ENCODE measurements around the gene SPSB4.
"Not testable (repeated sequence)": the region's sequence is repeated elsewhere in the genome, so short reads cannot be mapped to it uniquely, and the experiment has no call there.

SPSB4 gene

DNA sequence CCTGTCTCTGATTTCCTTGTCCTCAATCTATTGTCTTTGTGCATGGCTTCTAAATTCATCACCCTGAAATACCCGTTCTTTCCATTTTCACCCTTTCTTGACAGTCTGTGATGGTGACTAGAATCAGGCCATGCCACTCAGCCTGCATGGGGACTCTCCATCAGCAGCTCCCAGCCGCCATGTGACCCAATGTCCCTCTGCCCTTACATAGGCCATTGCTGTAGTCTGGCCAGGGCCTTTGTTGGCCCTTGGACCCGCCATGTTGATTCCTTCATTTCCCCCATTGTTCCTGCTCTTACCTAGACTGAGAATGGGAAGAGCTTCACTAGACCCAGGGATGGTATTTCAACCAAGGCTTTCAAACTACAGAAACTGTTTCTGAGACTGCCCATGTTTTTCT, 45.8 kb downstream of the SPSB4 start:
- no peak for DNase-seq

DNA sequence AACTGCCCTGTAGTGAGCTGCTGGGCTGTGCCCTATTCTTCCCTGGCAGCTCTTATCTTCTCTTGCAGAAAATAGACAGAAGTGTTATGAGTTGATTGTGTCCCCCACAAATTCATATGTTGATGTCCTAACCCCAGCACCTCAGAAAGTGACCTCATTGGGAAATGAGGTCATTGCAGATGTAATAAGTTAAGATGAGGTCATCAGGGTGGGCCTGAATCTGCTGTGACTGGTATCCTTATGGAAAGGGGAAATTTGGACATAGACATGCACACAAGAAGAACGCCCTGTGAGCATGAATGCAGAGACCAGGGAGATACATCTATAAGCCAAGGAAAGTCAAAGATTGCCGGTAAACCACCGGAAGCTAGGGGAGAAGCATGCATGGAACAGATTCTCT, 49.0 kb downstream of the SPSB4 start:
- DNase-seq, result no peak

DNA sequence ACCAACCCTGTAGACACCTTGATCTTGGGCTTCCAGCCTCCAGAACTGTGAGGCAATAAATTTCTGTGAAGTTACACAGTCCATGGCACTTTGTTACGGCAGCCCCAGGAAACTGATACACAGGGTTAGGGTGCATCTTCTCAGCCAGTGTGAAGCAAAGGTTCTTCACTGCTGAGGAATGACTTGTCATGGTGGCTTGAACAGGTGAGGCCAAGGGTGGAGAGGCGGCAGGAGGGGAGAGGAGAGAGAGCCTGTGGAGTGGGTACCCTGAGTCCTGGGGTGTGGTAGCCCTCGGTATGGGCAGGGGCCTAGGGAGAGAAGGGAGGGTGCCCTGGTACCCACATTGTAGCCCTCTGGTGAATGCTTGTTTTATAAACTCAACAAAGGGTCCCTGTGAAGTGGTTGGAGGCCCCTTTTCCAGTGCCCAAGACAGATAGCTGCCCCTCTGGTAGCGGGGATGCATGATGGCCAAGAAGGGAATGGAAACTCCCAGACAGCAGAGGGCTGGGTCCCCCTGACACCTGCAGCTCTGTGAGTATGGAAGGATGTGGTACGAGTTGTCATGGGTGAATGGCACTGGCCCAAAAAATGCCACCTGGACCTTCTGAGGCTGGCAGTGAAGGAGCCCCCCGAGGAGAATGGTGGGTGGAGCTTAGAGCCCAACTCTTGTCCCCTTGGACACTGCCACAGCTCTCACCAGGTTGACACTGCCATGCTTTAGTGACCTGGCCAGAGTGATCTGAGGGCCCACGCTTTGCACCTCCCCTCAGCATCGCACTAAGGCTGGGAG, 49.6 kb downstream of the SPSB4 start:
- no peak for DNase-seq

DNA sequence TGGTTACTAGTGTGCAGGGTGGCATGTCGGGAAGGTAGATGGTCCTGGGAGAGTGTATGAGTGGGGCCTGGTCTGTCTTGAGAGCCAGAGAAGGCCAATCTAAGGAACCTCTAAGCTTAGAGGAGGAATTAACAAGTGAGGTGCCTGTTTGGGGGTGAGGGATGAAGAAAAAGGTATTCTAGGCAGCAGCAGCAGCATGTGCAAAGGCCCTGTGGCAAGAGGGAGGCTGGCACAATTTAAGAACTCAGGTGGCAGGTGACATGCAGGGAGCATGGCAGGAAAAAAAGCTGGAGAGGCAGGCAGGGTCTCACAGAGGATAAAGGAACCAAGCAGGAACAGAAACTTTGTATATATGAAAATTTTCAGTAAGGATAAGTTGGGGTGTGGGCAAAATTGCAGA, 51.2 kb downstream of the SPSB4 start:
- DNase-seq, result no peak

DNA sequence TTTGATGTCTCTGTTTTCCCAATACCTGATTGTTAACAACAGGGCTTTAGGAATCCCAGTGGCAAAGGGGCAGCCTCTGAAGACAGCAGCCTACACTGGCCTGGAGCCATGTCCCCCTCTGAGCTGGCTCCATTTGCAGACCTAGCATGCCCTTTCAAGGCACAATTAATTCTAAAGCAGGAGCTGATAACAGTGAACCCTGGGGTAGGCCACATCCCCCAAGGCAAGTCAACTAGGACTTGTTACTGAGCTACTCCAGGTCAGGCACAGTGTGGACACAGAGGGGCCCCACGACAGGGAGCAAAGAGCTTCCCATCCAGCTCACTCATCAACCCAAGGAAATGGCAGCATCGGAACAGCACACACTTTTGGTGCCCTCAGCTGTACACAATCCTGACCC, 51.9 kb downstream of the SPSB4 start:
- no peak for DNase-seq

DNA sequence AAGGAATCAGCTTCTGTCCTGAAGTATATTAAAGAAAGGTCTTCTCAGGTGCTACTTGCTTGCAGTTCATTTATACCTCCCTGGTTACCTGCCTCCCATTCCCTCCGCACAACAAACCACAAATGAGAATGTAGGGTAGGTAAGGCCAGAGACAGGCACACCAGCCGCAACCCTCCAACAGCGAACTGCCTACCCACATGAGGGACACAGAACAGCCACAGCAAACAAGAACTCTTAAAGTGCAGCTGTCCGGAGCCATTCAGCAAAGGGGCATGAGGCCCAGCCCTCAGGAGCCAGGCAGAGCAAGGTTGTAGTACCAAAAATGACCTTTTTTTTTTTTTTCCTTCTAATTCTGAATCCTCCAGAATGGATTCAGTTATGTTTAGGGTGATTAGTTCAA, 52.4 kb downstream of the SPSB4 start:
- DNase-seq, result no peak

DNA sequence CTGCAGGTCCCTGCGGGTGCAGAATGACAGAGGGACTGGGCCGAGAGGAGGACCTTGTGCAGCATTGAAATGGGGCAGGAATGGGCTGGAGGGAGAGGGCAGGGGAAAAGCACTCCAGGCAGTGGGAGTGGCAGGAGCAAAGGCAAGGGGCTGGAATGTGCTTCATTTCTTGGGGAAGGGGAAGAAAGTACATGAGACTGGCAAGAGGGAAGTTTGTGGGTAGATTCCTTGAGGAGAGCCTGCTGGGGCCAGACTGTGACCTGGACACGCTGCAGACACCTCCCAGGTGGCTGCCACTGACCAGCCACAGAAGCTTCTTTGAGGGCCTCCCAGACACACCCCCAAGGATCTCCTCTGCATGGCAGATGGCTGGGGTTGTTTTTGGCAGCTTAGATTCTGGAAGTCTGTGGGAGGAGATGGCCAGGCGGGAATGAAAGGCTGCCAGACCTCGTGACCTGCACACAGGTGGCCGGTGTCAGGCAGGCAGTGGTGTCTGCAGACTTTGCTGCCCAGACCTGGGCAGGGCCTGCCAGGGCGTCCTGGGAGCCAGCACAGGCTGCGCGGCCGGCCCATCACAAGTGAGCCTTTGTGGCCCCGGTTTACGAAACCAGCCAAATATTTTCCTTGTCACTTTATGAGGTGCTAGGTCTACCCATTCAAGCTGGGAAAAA, 53.1 kb downstream of the SPSB4 start:
- no peak for DNase-seq

DNA sequence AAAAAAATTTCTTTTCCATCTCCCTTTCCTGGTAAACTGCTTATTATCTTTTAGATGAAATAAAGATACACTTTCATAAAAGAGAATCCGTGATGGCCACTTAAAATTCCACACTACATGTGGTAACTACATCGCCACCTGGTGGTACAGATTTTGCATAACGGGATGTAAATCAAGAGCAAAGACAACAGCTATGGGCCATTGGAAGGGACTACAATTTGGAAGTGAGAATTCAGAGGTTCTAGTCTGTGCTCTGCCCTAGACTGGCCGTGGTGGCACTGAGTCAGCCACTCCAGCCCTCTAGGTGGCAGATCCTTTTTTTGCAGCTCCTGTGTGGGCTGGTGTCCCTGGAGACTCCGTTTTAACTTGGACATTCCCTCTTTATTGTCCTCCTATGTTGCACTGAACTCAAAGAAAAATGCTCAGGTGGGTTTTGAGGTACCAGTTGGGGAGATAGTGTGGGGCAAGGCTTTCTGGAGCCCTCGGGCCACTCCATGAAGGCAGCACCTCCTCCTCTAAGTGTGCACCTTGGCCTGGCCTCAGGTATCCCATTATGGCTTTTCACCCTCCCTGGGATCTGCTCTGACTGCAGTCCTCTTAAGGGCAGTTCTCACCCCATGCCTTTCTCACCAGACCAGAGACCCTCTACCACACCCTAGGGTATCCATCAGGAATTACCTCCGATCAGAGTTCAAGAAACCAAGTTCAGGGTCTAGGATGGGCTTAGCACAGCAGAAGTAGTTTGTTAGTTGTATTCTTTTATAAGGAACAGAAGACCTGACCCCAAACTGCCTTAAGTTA, 54.9 kb downstream of the SPSB4 start:
- peak; percentile 75 for DNase-seq

DNA sequence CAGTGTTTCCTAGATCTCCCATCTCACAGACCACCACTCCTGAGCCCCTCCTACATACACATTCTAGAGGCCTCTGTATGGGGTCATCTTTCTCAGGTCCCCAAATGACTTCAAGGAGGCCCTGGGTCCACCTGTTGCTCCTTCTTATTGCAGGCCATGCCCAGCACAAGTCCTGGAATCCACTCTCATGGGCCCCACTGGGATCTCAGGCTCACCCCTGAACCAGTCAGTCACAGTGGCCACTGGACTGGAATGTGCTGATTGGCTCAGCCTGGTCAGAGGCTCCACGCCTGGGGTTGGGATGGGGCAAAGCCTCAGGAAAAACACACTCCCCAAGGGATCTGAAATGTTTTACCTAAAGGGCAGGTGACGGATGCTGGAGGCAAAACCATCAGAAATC, 55.7 kb downstream of the SPSB4 start:
- no peak for DNase-seq

DNA sequence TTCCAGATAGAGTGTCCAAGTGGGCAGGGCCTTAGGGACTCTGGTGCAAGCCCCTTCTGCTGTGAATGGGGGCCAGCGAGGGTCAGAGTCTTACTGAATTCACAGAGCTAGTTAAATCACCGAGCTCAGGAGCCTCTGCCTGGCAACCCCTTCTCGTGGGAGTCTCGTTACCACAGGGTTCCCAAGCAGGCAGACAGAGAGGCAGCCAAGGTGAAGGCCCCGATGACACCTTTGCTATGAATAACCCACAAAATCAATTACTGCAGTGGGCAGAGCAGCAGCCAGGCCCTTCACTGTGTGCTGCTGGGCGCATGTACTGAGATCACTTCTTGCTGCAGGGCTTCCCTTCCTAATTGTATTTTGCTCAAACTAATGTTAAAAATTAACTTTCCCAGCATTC, 56.9 kb downstream of the SPSB4 start:
- no peak for DNase-seq

DNA sequence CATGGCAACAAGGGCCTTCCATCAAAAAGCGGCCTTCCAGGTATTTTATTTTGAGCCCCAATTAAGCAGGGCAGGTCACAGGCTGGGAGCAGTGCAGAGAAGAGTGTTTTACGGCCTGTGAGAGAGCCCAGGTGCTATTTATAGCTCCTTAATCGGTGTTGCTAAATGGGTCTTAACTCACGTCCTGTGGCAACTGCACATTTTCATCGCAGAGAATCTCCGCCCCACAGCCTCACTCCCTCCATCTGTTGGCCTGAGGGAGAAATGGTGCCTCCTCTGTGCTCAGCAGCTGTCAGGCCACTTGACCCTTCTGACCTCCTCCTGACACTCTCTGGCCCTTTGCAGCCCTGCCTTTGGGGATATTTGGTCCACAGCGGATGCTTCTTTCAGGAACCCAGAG, 58.6 kb downstream of the SPSB4 start:
- DNase-seq, result no peak

DNA sequence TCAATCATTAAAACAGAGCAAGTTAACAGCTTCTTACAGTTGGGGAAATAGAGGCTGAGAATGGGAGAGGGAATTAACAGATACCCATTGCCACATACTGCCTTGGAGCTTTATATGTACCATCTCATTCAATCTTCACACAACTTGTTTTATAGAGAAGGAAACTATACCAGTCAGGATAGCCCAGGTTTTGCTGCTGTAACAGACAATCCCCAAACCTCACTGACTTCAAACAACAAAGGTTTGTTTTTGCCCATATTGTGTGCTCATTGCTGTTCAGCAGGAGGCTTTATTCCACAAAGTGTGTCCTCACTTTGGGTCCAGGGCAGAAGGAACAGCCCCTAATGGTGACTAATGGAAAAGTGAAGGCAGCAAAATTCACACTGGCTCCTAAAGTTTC, 59.2 kb downstream of the SPSB4 start:
- no peak for DNase-seq

DNA sequence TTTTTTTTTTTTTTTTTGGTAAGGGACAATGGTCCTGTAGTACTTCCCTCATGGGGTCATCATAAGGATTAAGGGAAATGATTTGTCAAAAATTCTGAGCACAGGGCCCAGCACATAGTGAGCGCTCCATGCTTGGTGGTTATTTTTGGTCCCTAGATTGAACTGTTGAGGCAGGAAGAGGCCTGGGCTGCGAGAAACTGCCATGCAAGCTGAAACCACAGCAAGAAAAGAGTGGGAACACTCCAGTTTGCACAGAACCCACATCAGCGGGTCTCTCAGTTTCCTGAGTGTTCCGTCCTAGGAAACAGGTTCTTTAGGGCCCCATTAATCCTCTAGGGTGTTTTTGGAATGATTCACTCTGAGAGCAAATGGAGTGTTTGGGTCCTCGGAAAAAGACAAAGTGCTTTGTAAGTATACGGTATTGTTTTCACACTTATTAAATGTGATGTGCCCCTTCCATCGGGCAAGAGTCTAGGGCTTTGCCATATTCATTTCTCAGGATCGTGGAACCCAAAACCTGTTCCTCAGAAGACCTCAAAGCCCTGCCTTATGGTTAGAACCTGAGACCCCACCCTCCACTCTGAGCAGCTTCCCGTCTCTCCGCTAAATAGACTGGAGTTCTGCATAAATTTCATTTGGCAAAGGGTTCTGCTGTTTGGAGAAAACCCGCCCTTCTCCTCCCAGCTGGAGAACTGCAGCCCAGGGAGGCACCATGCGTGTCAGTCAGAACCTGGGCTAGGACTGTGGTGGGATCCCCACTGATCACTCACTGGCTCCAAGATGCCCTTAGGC, 60.4 kb downstream of the SPSB4 start:
- no peak for DNase-seq

DNA sequence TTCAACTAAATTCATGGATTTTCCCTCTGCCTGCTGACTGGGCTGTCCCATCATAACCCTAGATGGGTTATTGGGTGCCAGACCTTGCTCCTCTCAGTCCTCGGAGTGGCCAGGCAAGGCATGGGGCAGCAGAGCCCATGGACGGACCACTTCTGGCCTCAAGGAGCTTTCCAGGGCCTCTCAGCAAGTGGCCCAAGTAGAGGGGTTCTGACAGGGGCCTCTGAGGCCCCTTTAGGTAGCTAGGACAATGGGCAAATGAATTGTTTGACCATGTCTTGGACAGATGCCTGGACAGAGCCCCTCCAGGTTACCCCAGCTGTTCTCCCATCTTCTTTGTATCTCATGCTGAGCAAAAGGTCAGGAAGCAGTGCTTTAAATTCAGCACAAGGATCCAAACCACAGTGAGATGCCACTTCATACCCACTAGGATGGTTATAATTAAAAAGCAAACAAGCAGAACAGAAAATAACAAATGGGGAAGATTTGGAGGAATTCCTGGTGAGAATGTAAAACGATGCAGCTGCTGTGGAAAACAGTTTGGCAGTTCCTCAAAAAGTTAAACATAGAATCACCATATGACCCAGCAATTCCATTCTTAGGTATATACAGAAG, 61.6 kb downstream of the SPSB4 start:
- DNase-seq, result no peak

DNA sequence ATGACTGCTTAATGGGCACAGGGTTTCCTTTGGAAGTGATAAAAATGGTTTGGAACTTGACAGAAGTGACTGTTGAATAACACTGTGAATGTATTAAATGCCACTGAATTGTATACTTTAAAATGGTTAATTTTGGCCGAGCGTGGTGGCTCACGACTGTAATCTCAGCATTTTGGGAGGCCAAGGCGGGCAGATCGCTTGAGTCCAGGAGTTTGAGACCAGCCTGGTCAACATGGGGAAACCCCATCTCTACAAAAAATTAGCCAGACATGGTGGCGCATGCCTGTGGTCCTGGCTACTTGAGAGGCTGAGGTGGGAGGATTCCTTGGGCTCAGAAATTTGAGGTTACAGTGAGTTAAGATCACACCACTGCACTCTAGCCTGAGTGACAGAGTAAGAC, 62.5 kb downstream of the SPSB4 start:
- DNase-seq, result not testable (repeated sequence)

DNA sequence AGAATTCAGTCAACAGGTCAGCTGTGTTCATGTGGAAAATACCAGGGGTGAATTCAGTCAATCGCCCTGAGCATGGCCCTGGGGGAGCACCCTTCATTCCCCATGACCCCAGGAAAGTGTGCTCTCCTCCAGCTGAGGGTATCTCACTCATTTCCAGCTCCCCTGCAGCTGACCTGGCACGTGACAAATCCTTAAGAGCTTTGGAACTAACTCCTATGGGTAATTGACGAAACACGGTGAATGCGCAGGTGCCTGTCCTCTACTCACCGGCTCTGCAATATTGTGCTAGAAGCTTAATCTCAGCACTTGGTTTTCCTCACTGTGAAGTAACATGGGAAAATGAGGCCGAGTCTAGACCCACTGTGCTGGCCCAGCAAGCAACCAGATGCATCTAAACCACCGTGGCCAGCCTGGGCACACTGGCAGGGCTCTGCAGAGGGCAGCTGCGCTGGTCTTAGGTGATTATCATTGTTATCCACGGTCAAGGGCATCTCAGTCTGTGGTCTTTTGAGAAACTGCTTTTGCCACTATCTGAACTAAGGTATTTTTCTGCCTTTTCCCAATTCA, 63.1 kb downstream of the SPSB4 start:
- DNase-seq, result no peak

DNA sequence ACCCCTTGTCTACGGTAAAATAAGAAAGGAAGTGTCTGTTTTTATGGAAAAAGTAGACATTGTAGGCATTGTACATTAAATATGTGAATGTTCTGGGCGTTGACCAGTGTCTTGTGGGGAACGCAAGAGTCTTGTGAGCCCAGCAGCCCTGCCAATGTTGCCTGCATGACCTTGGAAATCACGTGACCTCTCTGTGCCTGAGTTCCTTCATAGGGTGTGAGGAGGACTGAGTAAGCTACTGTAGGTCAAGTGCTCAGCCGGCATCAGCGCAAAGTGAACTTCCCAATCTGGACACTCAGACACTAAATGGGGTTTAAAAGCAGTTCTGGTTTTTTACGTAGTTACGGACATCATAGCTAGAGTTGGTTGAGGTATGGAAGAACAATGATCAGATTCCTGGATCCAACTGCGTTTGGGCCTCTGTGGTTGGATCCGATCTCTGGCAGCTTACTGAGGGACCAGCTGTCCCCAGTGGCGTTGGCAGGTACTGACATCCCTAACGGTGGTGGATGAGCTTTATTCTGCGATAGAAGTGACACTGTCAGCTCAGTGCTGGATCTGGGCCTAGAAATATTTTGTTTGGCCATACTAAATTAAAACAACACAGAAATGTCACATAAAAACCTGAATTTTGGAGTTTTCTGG, 63.8 kb downstream of the SPSB4 start:
- DNase-seq, result no peak

DNA sequence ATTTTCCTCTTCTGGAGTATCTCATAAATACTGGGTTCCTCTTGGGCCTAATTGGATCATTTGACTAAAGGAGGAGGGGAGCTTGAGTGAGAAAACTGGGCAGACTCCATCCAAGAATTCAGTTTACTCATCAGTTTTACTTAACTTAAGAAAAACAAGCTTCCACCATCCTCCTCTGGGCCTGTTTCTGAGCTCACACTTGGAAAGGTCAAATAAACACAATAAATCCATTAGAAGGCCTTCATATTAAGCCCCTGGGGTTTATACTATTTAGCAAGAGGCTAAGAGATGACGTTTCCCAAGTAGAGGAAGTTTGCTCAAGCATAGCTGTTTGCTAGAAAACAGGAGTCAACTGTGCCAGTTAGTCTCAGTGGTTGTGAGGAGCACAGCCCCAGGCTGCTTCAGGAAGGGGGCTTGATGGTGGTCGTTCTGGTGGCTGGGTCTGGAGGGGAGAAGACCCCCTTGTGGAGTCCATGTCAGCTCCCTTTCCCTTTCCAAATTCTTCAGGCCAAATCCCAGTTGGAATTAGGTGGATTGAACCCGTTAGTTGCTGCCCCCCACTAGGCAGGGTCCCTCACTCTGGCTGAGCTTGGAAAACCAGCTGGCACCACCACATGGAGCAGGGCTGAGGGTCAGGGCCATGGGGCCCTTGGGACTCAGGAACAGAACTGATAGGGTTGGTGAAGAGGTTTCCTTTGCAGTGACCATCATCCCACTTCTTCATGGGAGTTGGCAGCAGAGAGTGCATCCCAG, 64.8 kb downstream of the SPSB4 start:
- no peak for DNase-seq

DNA sequence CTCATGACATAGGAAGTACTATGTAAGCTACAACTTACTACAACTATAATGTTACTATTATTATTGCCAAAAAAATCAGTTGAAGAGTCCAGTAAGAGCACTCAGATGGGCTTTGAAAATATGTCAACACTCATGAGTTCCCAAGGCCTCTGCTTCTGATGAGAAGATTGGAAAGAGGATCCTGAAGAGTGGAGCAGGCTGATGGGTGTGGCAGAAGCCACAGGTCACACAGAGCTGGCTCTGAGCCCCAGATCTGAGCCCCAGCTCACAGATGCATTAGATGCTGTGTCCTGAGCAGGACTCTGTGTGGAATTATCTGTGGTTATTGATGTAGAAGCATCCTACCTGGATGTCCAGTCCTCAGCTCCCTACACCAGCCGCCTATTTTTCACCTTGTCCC, 65.6 kb downstream of the SPSB4 start:
- DNase-seq, result no peak

DNA sequence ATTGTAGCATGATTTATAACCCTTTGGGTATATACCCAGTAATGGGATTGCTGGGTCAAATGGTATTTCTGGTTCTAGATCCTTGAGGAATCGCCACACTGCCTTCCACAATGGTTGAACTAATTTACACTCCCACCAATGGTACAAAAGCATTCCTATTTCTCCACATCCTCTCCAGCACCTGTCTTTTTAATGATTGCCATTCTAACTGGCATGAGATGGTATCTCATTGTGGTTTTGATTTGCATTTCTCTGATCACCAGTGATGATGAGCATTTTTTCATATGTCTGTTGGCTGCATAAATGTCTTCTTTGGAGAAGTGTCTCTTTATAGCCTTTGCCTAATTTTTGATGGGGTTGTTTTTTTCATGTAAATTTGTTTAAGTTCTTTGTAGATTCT, 66.8 kb downstream of the SPSB4 start:
- DNase-seq, result not testable (repeated sequence)

DNA sequence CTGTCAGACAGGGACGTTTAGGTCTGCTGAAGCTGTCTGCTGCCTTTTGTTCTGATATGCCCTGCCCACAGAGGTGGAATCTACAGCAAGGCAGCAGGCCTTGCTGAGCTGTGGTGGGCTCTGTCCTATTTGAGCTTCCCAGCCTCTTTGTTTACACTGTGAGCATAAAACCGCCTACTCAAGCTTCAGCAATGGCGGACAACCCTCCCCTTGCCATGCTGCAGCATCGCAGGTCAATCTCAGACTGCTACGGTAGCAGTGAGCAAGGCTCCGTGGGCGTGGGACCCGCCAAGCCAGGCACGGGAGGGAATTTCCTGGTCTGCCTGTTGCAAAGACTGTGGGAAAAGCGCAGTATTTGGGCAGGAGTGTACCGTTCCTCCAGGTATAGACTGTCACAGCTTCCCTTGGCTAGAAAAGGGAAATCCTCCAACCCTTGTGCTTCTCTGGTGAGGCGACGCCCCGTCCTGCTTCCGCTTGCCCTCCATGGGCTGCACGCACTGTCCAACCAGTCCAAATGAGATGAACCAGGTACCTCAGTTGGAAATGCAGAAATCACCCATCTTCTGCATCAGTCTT, 71.4 kb downstream of the SPSB4 start:
- DNase-seq, result no peak
